K562 (cell line): ENCODE data around the gene RNFT2. TPM values are rescaled to one million over a fixed set of nuclear protein-coding genes. Genes with fewer than 3 reads are reported as not detected.

Source experiments
- ATAC-seq: fragments of 200-7000 bp; cut with Tn5 transposase; 3 replicates; pipeline ENCODE4 v1.9.1; 2020; ENCODE audit warnings: moderate library complexity
- BruUV-seq: library from RNA; stranded (reverse); fragments of 400-500 nt; replicated peaks from 2 replicates; lab custom pipeline; 2021; lab: Mats Ljungman, UMichigan
- CTCF ChIA-PET: fragments of 300-600 bp; formaldehyde crosslinking; extraction: SDS; loops from one replicate; lab custom pipeline; 2021; ENCODE audit warnings: low intra/inter-chr PET ratio; lab: Yijun Ruan, JAX
- POLR2A ChIA-PET: fragments of 300-600, 350-650 bp; sonication (Branson Sonifier 250); formaldehyde crosslinking; extraction: SDS; loops from one replicate; lab custom pipeline; 2021; ENCODE audit warnings: antibody characterized with exemption, inconsistent platforms; lab: Yijun Ruan, JAX
- DNase-seq, 4 experiments: peaks; one replicate each; pipeline versions ENCODE4 v3.0.0 to v3.0.0-alpha.2; 2011 to 2018; ENCODE audit warnings: low spot score in 3 of 4, mixed read lengths in 3 of 4; ENCODE audit errors: extremely low read depth in 1 of 4
- FAIRE-seq: peaks from 2 replicates; lab custom pipeline; 2011; peaks lifted over from hg19 to GRCh38; lab: Jason Lieb, UNC
- H2AFZ ChIP-seq: 2 replicates; pipeline ENCODE4 v1.6.0; 2011; ENCODE audit warnings: low read depth, low read length, control low read depth, inconsistent platforms
- H3K27ac ChIP-seq: fragments of 200-600 bp; 3 replicates; pipeline ENCODE4 v1.8.0; 2011; ENCODE audit warnings: low read depth, mild to moderate bottlenecking, control low read depth, inconsistent platforms, low read length, moderate library complexity, mixed read lengths; ENCODE audit errors: extremely low read depth
- H3K27me3 ChIP-seq, 2 experiments: fragments of 300-600 bp in 1 of 2; 2 replicates in 1 of 2; 3 replicates in 1 of 2; pipeline versions ENCODE4 v1.6.0 to v1.8.0; 2011; ENCODE audit warnings: inconsistent platforms in 2 of 2, low read length in 2 of 2, mild to moderate bottlenecking in 1 of 2, mixed read lengths in 1 of 2, moderate library complexity in 1 of 2; ENCODE audit not compliant: control insufficient read depth in 2 of 2, insufficient read depth in 2 of 2
- H3K36me3 ChIP-seq: fragments of 300-600 bp; 3 replicates; pipeline ENCODE4 v1.8.0; 2011; ENCODE audit warnings: mild to moderate bottlenecking, low read length, inconsistent platforms; ENCODE audit not compliant: control insufficient read depth, insufficient read depth
- H3K4me1 ChIP-seq, 2 experiments: fragments of 200-600 bp in 1 of 2; replicated peaks in 1 of 2; 2 replicates in 1 of 2; 3 replicates in 1 of 2; pipeline versions ENCODE4 v1.5.1 to v1.8.0; 2011; ENCODE audit warnings: inconsistent platforms in 2 of 2, low read length in 2 of 2, mild to moderate bottlenecking in 1 of 2, mixed read lengths in 1 of 2, moderate library complexity in 1 of 2; ENCODE audit not compliant: control insufficient read depth in 2 of 2, insufficient read depth in 2 of 2
- H3K4me2 ChIP-seq: 2 replicates; pipeline ENCODE4 v1.6.1; 2011; ENCODE audit warnings: low read length, control low read depth, inconsistent platforms, mixed read lengths; ENCODE audit not compliant: insufficient read depth
- H3K4me3 ChIP-seq: fragments of 200-600 bp; sonication (generic), shearing (Covaris generic); 2 replicates; pipeline ENCODE4 v1.5.1; 2016; ENCODE audit warnings: control low read depth, inconsistent platforms
- H3K79me2 ChIP-seq: fragments of 200-600 bp; 3 replicates; pipeline ENCODE4 v1.8.0; 2011; ENCODE audit warnings: low read length, inconsistent platforms; ENCODE audit not compliant: control insufficient read depth, insufficient read depth
- H3K9ac ChIP-seq, 2 experiments: 2 replicates each; pipeline versions ENCODE4 v1.6.0 to v1.6.1; 2011; ENCODE audit warnings: low read depth in 2 of 2, low read length in 2 of 2, control low read depth in 1 of 2, inconsistent platforms in 1 of 2, mild to moderate bottlenecking in 1 of 2, mixed read lengths in 1 of 2; ENCODE audit not compliant: insufficient read depth in 1 of 2
- H3K9me1 ChIP-seq: one replicate; pipeline ENCODE4 v1.6.0; 2011; ENCODE audit warnings: inconsistent platforms, mild to moderate bottlenecking, low read length, moderate library complexity; ENCODE audit not compliant: control insufficient read depth, insufficient read depth
- H3K9me3 ChIP-seq: replicated peaks from 2 replicates; pipeline ENCODE4 v1.5.1; 2011; ENCODE audit warnings: low read depth, low read length, inconsistent platforms; ENCODE audit not compliant: control insufficient read depth, insufficient read depth
- H4K20me1 ChIP-seq: replicated peaks from 2 replicates; pipeline ENCODE4 v1.6.1; 2011; ENCODE audit warnings: low read length, inconsistent platforms, mixed read lengths; ENCODE audit not compliant: control insufficient read depth, insufficient read depth
- ADNP ChIP-seq: fragments of 200-800 bp; sonication (Bioruptor generic); IDR thresholded peaks from 2 replicates; pipeline ENCODE4 v1.6.1; 2016; ENCODE audit warnings: missing genetic modification characterization, missing compliant biosample characterization
- CBX3 ChIP-seq, 2 experiments: IDR thresholded peaks; 1 replicate in 1 of 2; 2 replicates in 1 of 2; pipeline ENCODE4 v1.6.1; 2012; ENCODE audit warnings: inconsistent platforms in 2 of 2, low read length in 2 of 2, borderline replicate concordance in 1 of 2, control low read depth in 1 of 2
- PTBP1 ChIP-seq: fragments of 200-400 bp; formaldehyde crosslinking; IDR thresholded peaks from 2 replicates; pipeline ENCODE4 v1.6.1; 2017; ENCODE audit warnings: low read depth, low read length
- RBM25 ChIP-seq: fragments of 200-400 bp; formaldehyde crosslinking; IDR thresholded peaks from 2 replicates; pipeline ENCODE4 v1.6.1; 2018; ENCODE audit warnings: low read length, low read depth, moderate library complexity; ENCODE audit not compliant: severe bottlenecking
- RCOR1 ChIP-seq, 2 experiments: IDR thresholded peaks; 2 replicates each; pipeline ENCODE4 v1.6.1; 2012; ENCODE audit warnings: low read depth in 2 of 2, low read length in 2 of 2, borderline replicate concordance in 1 of 2, improper control_type of control experiment in 1 of 2
- RFX7 ChIP-seq: fragments of 250-450 bp; sonication (Bioruptor Pico); IDR thresholded peaks from 2 replicates; pipeline ENCODE4 v1.5.1; 2021; ENCODE audit warnings: mild to moderate bottlenecking
- SMAD1 ChIP-seq: fragments of 150-350 bp; IDR thresholded peaks from 2 replicates; pipeline ENCODE4 v1.6.1; 2014; ENCODE audit warnings: low read length, low read depth; ENCODE audit not compliant: partially characterized antibody
- SRSF7 ChIP-seq: fragments of 200-400 bp; formaldehyde crosslinking; optimal IDR thresholded peaks from 2 replicates; pipeline ENCODE3; 2017; ENCODE audit warnings: mild to moderate bottlenecking, low read depth, low read length
- TAL1 ChIP-seq: fragments of 450-650 bp; IDR thresholded peaks from 2 replicates; pipeline ENCODE4 v1.6.1; 2016; ENCODE audit warnings: mild to moderate bottlenecking
- ZNF583 ChIP-seq: fragments of 250-450 bp; sonication (Bioruptor Pico); IDR thresholded peaks from 2 replicates; pipeline ENCODE4 v1.4.0; 2020
- ZNF584 ChIP-seq: fragments of 200-800 bp; sonication (Bioruptor generic); IDR thresholded peaks from 2 replicates; pipeline ENCODE4 v1.6.1; 2016; ENCODE audit warnings: low read depth, mild to moderate bottlenecking, missing genetic modification characterization, missing compliant biosample characterization
- ZNF780A ChIP-seq: fragments of 250-450 bp; sonication (Bioruptor Pico); IDR thresholded peaks from 2 replicates; pipeline ENCODE4 v1.5.0; 2021; ENCODE audit warnings: mild to moderate bottlenecking
- WGBS: fragments of 100-300 bp; shearing (Covaris generic); methylation state at CpG from one replicate; pipeline ENCODE4 v1.1.6; 2016; ENCODE audit warnings: low coverage, mixed read lengths; ENCODE audit not compliant: insufficient coverage; ENCODE audit errors: missing lambda C conversion rate; 5-methylcytosine and 5-hydroxymethylcytosine counted together
- in situ Hi-C: fragments of 300-500 bp; cut with MboI; formaldehyde crosslinking; loops from 4 replicates; pipeline ENCODE4 v1.15.0; 2018; ENCODE audit warnings: inconsistent platforms, mixed read lengths
- intact Hi-C: fragments of 100-400 bp; cut with micrococcal nuclease; formaldehyde crosslinking; loops from 2 replicates; pipeline ENCODE4 v1.14.2; 2022
- polyA plus RNA-seq, 8 experiments: library from polyadenylated mRNA; depleted of rRNA in 4 of 8; stranded (reverse) in 5 of 8; unstranded in 3 of 8; fragments of >200 nt; fragmentation: Nextera tagmentation in 2 of 8; fragmentation: Illumina TruSeq in 1 of 8; extraction: Ambion mirVana in 2 of 8; extraction: Trizol in 1 of 8; gene quantifications; 2 replicates each; pipeline versions ENCODE4 v1.2.1 to v1.2.3, GENCODE V29; 2011 to 2014; ENCODE audit warnings: inconsistent platforms in 1 of 8, missing spikeins in 1 of 8
- total RNA-seq, 7 experiments: library from RNA; depleted of rRNA in 6 of 7; stranded (reverse); fragments of >200 nt in 6 of 7; fragmentation: Illumina TruSeq in 2 of 7; extraction: Trizol in 2 of 7; gene quantifications; 2 replicates each; pipeline versions ENCODE4 v1.2.1 to v1.2.3, GENCODE V29; 2011 to 2021; ENCODE audit warnings: low replicate concordance in 1 of 7

Gene RNFT2
- total and polyA plus RNA-seq, 9 of the 15 experiments (the other 6 are each of a cell fraction or from before 2014, with no cell fraction given), result 3.6 to 26.3 (median 9.5) TPM

GRCh38 chr12:116887897-116888296 is 149.8 kb downstream of the RNFT2 start (continued):
- TF ChIP-seq ZNF780A (CRISPR knock-in tag), result no peak
- TF ChIP-seq, all 486 proteins: peak for 0

GRCh38 chr12:116890330-116890729 is 152.2 kb downstream of the RNFT2 start:
- Histone ChIP-seq H3K79me2 (no peaks in the 10 kb centered on the region), H3K9me1 (no peaks in the 10 kb centered on the region), H4K20me1 (no peaks in the 10 kb centered on the region), H3K36me3 (no peaks in the 10 kb centered on the region), H3K27ac (no peak overlapping the region), H3K4me2 (no peak overlapping the region), H3K4me1 (peaks cover 0 to 6% of the 10 kb centered on the region in 2 experiments; a peak in 2 of 5 replicates), H3K4me3 (no peak overlapping the region), H3K9me3 (no peaks in the 10 kb centered on the region), H2AFZ (no peak overlapping the region), H3K9ac (no peak overlapping the region), H3K27me3 (peaks cover 11 to 15% of the 10 kb centered on the region in 2 experiments; a peak in 4 of 5 replicates)
- intact Hi-C loops (no loop called here), in situ Hi-C loops (no loop called here)
- CTCF ChIA-PET, result no interaction called here
- no peak for ATAC-seq
- DNase-seq, result no peak
- POLR2A ChIA-PET, result interaction anchor here (0.8 kb wide), 1 partner anchor 95 kb away, joined by 4 read pairs; no protein-coding TSS in a partner anchor
- FAIRE-seq, result no peak
- WGBS, result 13% methylated on average over 2 of the region's 2 CpGs
- TF ChIP-seq SMAD1 (no peak), TAL1 (no peak), ZNF583 (CRISPR knock-in tag) (no peak), ADNP (tag) (peak; percentile 43; the same call in 1 of the 2 replicates), PTBP1 (0 out of 2 replicates have a peak, but pooled peaks have one; percentile 34), ZNF584 (CRISPR knock-in tag) (no peak), RCOR1 (IDR thresholded peaks at IDR 0.05; ENCODE audit: borderline replicate concordance in 1 of 2, low read depth in 2 of 2, low read length in 2 of 2) (0 out of 4 replicates have a peak, but pooled peaks of 1 of the 2 experiments have one; percentile 16), RBM25 (peak; percentile 87), RFX7 (CRISPR knock-in tag) (no peak), CBX3 (IDR thresholded peaks at IDR 0.05; ENCODE audit: borderline replicate concordance in 1 of 2, low read length in 2 of 2) (no peak), SRSF7 (no peak)
- no TSS peak for BruUV-seq
